ENCODE data around the gene CLEC2B.
"Not testable (repeated sequence)": the region's sequence is repeated elsewhere in the genome, so short reads cannot be mapped to it uniquely, and the experiment has no call there.

CLEC2B gene

DNA sequence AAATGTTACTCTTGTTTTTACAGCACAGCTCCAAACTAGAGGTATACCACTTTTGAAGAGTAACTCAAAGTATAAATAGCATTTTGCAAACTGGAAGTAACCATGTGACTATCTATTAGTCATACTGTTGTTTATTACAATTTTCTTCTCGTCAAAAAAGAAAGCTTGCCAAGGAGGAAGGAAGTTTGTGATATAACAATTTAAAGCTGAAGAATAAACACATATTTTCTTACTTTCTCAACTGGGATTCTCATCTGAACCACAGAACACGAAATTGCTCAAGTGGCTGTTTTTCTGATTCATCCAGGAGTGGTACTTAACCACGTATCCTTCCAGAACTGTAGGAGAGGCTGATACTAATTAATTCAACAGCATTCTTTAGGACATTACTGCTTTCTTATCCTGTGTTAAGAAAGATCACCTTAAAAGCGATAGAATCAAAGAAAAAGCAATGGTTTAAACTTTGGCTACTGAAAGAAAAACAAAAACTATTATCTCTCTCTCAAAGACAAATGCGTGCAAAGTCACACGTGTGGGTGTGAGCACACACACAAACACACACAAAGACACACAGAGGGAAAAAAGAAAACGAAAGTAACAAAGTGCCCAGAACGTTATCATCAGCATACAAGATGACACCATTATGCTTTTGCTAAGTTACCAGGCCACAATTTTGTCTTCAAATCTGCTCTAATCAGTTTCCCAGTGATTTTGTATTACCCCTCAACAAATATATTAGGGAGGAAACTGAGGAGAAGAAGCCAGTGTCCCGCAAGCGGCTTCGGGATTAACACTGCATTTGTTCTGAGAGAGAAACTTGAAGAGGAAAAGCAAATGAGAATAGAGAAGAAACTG is at the start of gene CLEC2B:
CLEC2B (minus strand) TSS at position 48 of the 855 bp plus-strand sequence.
- DNase-seq = no peak

DNA sequence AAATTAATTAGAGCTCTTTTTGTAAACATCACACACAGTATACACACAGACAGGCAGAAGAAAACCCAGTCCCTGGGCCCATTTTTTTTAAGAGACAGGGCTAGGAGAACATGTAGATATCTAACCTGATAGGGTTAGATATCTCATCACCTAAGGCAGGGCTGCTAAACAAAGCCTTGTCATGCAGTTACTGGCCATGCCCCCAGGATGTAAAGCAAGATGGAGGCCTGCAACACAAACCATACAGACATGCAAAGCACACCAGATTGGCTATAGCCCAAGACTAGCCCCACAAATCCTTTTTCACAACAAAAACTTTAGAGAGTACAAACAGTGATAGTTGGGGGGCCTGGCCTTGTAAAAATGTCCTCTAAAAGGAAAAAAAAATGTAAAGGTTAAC is 42.6 kb upstream of the CLEC2B start:
- no peak for DNase-seq

DNA sequence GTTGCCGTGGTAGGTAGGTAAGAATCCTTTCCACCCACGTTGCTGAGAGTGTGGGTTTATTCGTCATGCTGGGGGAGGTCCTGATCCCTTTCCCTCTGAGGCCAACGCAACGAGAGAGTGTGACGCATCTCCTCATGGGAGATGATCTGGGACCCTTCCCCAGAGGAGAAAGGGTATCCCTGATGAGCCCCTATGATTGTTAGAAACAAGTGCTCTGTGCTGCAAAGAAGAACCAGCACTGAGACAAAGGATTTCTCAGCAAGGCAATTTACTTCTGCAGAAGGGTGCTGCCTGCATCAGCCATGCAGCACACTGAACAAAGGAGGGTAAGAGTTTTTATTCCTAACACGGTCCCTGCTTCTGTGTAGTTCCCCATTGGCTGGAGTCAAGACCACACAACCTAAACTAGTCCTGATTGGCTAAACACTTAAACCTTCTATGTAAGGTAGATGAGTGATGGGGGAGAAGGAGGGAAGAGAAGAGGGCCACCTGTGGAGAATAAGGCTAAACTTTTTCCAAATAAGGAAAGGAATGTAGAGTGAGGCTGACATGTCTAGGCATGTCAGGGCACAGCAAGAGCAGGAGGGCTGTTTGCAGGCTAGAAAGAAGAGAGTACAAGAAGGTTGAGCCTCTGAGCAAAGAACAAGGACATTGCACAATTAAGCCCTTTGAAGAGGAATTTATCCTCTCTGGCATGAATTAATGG is 41.7 kb upstream of the CLEC2B start:
- no peak for DNase-seq

DNA sequence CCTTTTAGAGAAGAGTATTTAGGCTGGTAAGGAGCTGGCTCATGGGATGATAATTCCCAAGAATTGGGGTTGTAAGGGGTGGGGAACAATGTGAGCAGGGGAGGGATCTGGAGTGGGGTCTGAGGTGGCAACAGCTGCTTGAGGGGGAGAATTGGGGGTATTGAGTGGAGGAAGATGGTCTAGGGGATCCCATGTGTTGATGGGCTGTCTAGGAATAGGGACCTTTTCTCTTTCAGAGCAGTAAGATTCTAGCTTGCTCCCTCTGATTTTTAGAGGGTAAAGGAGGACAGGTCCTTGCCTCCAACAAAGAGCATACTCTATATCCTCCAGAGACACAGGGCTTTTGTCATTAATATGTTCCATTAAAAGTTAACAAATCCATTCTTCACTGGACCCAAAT is 40.6 kb upstream of the CLEC2B start:
- DNase-seq = no peak

DNA sequence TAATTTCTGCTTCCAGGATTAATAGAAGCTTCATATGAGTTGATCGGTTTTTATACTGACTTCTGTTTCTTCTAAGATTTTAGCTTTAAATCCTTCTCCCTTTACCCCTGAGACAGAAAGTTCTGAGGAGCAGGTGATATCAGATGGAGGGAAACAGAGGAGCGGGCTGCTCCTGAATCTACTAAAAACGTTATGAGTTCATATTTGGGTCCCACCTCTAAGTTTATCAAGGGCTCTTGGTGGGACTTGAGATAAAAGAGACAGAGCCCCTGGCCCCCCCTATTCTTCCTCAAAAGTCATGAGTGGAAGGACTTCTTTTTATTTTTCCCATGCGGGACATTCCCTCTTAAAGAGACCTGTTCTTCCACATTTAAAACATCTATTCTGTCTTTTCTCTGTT is 39.2 kb upstream of the CLEC2B start:
- no peak for DNase-seq

DNA sequence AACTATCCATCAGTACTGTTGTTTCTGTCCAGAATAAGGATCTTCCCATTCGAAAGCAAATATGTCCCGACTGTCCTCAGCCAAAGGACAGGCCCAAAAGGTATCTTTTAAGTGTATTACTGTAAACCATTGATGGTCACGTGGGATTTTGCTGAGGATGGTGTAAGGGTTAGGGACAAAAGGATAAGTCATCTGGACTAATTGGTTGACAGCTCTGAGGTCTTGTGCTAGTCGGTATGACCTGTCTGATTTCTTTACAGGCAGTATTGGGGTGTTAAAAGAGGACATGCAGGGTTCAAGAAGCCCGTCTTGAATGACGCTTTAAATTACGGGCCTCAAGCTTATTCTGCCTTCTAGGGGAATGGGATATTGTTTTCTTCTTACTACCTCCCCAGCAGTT is 38.6 kb upstream of the CLEC2B start:
- DNase-seq = no peak

DNA sequence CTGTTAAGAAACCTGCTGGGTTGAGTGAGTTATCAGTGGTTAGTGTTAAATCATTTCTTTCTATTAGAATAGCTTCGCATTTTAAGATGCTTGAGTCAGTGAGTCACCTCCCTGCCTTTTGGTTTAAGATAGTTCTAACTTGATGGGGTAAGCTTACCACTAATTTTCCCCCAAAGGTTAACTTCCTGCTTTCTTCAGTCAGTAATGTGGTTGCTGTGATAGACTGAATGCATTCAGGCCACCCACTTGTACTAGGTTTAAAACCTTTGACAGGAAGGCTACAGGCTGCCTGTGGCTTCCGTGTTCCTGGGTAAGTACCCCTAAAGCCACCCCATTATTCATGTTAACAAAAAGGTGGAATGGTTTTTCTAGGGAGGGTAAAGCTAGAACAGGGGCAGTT is 37.7 kb upstream of the CLEC2B start:
- no peak for DNase-seq

DNA sequence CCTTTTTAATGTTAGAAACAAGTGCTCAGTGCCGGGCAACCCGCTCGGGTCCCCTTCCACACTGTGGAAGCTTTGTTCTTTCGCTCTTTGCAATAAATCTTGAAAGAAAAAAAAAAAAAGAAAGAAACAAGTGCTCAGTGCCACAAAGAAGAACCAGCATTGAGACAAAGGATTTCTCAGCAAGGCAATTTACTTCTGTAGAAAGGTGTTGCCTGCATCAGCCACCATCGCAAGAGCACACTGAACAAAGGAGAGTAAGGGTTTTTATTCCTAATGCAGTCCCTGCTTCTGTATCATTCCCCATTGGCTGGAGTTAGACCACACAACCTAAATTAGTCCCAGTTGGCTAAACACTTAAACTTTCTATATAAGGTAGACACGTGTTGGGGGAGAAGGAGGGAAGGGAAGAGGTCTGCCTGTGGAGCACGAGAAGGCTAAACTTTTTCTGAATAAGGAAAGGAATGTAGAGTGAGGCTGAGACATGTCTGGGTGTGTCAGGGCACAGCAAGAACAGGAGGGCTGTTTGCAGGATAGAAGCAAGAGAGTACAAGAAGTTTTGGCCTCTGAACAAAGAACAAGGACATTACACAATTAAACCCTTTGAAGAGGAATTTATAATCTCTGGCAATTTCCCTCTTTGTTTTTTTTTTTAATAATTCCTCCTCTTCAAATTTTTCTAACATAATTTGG is 33.5 kb upstream of the CLEC2B start:
- DNase-seq = no peak

DNA sequence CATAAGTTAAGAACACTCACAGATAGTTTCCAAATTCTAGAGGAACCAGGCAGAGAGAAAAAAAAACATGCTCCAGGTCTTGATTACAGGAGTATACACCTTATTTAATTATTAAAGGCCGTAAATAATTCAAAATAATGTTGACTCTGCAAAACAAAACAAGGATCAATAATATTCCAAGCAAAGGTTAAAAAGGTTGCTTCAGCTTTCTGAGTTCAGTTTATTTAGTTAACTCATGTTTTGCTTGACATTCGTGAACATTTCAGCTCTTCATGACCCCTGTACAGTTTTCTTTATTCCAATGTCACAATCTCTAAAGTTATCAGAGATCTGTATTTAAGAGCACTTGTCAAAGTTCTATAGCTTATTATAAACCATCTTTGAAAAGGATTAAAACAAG is 31.8 kb upstream of the CLEC2B start:
- no peak for DNase-seq

DNA sequence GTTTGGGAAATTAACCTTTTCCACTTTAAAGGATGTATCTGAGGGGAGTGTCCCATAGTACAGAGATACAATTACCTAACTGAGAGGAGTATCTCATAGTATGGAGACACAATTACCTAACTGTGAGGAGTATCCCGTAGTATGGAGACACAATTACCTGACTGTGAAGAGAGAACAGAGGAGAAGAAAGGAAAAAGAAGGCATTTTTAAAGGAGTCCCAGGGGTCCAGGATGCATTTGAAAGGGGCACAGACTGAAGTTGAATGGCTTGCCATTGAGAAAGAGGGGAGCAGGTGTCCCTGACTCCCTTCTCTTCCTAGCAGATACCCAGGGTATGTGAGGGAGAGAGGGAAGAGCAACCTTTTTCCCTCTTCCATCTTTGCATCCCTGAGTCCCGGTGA is 30.1 kb upstream of the CLEC2B start:
- DNase-seq = no peak

DNA sequence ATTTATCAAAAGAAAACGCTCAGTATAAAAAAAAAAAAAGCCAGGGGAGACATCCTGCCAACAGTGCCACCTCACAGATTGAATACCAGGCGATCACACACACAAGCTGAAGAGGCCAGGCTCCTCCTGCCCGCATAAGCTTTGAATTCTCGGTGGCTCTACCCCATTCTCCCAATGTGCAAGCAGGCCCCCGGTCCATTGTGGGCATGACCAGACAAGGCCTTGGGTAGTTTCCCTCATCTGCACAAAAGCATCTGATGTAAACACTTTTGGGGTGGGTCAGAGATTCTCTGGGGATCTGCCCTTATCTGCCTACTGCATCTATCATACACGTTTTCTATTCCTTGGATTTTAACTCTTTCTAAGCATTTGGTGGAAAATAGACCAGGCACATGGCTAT is 28.4 kb upstream of the CLEC2B start:
- DNase-seq = no peak

DNA sequence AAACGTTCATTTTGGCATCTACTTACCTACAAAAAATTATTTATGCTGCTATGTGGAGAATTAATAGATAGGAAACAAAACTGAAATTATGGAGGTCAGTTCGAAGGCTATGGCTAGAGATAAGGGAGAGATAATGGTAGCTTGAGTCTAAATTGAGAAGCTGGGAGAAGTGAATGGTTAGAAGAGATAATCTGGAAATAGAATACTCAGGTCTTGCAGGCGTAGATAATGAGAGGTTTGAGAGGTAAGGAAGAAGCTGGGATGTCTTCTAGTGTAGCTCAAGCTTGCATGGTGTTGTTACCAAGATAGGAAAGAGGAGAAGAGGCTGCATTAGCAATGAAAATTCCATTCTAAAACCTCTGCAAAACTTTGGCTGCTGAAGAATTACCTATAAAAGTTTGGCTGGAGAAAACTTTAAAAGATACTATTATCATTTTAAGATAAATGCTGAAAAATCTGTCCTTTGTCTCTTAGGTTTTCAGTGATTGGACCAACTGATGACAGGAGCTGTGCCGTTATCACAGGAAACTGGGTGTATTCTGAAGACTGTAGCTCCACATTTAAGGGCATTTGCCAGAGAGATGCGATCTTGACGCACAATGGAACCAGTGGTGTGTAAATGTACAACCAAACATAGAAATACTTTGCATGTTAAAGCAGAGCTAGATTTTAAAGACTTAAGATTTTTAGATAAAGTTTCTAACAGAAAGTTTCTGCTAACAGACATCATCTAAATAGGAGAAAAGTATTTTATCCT is 26.2 kb upstream of the CLEC2B start:
- no peak for DNase-seq

DNA sequence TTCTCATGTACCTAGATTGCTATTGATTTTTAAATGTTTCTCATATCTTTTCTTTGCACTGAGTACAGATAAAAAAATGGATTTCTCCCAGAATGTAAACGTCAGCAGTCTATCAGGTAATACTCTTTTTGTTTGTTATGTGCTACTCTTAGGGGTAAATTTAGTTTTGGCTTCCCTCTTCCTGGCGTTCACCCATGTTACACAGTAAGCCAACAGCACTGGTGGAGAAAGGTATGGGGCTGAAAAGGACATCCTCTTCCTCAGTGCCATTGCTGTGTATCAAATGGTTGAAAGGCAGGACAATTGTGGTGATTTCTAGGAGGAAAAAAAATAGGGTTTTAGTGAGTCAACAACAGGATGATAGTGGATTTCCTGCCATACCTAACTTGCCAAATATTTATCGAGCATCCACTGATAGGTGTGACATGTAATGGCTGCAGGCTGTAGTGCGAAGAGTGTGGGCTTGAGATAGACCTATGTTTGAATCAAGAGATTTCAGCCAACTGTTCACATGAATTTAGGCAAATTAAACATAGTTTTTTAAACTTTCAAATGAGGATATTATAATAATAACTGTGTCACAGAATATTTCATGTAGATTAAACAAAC is 19.6 kb upstream of the CLEC2B start:
- DNase-seq = no peak

DNA sequence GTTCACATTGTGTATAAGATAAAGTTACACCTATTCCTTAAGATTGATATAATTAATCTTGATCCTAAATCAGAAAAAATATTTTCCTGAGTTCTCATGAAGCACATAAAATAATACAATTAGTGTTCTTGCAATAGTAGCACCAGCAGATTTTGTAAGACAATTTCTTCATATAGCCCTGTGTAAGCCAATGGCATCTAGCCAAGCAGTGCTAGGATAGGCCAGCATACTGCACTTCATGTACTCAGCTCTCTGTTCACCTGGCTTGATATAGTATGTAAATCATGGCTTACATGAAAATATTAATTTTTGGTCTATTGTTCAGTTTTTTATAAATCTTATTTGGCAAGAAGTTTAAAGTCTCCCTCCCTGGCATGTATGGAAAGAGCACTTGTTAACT is 14.0 kb upstream of the CLEC2B start:
- no peak for DNase-seq

DNA sequence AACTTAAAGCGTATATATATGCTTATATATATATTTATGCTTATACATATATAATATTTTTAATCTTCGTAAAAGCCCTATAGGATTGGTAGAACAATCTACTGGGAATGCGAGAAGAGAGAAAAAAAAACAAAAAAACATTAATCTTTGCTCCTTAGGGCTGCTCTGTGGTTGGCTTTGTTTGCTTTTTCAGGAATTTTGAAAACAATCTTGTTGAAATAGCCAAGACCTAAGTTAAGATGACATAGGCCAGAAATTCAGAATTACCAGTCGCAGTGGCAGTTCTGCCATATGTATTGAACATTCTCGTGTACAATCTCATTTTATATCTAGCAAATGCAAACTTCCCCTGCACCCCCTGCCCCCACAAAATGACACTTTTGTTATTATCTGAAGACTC is 12.8 kb upstream of the CLEC2B start:
- DNase-seq = no peak

DNA sequence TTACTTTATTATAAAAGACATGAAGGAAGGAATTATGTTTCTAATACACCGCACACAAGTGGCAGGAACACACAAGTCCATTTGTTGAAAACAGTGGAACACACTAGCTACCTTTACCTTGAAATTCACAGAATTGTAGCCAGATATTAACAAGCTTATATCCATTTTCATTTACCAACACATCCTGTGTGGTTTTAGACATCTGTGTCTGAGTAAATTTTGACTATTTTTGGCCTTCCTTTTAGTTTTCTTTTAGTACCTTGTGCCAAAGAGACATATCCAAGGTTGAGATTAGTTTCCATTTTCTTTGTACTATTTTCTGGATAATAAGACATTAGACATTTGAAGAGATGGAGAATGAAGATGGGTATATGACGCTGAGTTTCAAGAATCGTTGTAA is 12.1 kb upstream of the CLEC2B start, which contains the start of gene KLRF2:
KLRF2 (plus strand) TSS at position 244 of the 400 bp plus-strand sequence; CDS start at position 351, 107 bp downstream.
- no peak for DNase-seq

DNA sequence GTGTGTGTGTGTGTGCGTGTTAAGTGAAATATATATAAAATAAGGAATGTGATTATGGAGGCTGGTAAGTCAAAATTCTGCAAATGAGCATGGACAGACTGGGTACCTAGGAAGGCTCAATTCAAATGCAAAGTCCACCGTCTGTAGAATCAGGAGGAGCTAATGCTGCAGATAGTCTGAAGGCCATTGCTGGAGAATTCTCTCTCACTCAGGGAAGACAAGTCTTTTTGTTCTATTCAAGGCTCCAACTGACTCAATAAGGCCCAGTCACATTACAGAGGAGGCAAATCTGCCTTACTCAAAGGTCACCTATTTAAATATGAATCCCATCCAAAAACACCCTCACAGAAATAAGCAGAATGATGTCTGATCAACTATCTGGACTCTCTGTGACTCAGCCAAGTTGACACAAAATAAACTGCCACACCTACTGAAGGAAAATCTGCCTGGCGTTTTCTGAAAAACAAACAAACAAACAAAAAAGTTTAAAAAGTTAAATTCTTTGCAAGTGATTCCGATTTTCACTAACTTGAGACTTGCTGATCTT is 11.5 kb upstream of the CLEC2B start:
- no peak for DNase-seq

DNA sequence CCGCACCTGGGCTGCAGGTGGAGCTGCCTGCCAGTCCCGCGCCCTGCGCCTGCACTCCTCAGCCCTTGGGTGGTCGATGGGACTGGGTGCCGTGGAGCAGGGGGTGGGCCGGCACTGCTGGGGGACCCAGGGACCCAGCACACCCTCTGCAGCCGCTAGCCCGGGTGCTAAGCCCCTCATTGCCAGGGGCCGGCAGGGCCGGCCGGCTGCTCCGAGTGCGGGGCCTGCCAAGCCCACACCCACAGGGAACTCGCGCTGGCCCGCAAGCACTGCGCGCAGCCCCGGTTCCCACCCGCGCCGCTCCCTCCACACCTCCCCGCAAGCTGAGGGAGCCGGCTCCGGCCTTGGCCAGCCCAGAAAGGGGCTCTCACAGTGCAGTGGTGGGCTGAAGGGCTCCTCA is 7.0 kb upstream of the CLEC2B start:
- not testable (repeated sequence) for DNase-seq

DNA sequence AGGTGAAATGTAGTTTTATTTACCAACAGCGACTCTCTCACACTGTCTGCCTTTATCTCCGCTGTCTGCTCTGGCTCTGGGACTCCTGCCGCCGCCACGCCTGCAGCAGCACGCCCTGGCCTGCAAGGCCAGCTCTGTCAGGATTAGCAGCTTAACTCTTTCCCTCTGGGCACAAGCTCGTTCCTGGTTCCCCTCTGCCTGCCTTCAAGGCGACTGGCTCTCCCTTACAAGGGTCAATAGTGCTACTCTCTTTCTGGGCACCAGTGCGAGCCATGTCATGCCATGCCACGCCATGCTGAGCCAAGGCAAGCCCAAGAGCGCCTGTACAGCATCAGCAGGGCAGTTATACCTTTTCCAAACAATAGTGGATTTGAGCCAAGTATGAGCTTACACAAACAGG is 3.6 kb upstream of the CLEC2B start:
- DNase-seq = no peak

DNA sequence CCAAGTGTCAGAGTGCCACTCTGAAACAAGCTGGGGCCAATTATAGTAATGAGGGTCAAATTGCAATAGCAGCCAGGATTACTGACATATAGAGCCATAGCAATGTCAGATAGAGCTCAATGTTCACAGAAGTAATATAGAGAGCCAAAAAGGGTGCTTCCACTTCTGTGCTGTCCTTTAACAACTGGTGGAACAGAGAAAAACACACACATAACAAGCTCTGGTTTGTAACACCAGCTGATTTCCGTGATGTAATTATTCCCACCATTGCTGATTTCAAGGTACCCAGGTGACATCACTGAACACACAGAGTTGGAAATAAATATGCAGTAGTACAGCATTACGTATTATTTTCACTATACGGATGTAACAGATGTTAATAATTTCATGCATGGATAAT is 3.0 kb upstream of the CLEC2B start:
- DNase-seq = no peak

DNA sequence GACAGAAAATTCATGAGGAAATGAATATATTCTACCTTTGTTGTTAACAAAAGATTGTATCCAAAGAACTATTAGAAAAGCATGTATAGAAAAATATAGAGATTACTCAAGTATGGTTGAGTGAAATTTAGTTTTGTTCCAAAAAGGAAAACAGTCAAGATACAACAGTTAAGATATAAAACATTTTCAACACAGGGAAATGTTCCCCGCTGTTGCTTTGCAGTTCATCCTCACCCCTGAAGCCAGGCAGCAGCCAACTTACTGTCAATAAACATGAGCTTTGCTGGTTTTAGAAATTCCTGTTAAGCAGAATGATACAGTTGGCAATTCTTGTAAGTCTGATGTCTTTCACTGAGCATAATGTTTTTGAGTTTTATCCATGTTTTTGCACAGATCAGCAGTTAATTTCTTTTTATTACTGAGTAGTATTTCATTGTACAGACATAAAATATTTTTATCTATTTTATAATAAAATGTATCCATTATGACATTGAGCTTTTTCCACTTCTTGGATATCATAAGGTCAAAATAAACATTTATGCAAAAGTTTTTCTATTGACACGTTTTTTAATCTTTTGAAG is 1.2 kb upstream of the CLEC2B start:
- no peak for DNase-seq

DNA sequence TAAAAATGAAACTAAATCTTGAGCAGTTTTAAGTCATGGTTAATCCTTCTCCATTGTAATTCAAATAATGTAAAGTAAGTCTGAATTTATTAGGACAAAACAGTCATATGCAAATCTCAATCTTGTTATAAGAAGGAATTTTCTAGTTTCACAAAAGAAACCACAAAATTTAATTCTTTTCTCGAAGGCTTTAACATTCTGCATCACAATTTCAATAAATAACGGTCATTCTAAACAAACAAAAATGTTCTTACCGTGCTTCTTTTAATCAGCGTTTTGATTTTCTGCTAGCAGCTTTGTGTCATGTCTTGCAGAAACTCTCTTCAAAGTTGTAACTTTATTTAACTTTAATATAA is 225 bp downstream of the CLEC2B start:
- no peak for DNase-seq

All from stimulated activated CD4-positive, alpha-beta T cell treated with anti-CD3 and anti-CD28 coated beads, Interleukin-12 subunit alpha, Interleukin-12 subunit beta, amount 100 ng/mL, for 4 hours (primary cell).